PC-9 (cell line): ENCODE data around the gene CBX1.

Experiments used
- CTCF ChIP-seq: fragments of 200-600 bp; sonication (generic); conservative IDR thresholded peaks from 2 replicates; pipeline ENCODE4 v1.6.1; 2017; ENCODE audit warnings: mixed run types, antibody characterized with exemption, mild to moderate bottlenecking, moderate library complexity
- EZH2 ChIP-seq: fragments of 200-600 bp; sonication (generic); IDR thresholded peaks from 2 replicates; pipeline ENCODE4 v1.8.0; 2017; ENCODE audit warnings: antibody characterized with exemption, low read depth

- no peak for TF ChIP-seq CTCF
- no peak for TF ChIP-seq EZH2
Measured at GRCh38 chr17:48024149-48025039, 76.9 kb downstream of the CBX1 start.
